ENCODE measurements around the gene TSPEAR. TPM values are rescaled to one million over a fixed set of nuclear protein-coding genes. Genes with fewer than 3 reads are reported as not detected.

Gene TSPEAR
- polyA plus RNA-seq, 1 of the 3 experiments (the other 2 are of a cell fraction), result 0.08 TPM

DNA sequence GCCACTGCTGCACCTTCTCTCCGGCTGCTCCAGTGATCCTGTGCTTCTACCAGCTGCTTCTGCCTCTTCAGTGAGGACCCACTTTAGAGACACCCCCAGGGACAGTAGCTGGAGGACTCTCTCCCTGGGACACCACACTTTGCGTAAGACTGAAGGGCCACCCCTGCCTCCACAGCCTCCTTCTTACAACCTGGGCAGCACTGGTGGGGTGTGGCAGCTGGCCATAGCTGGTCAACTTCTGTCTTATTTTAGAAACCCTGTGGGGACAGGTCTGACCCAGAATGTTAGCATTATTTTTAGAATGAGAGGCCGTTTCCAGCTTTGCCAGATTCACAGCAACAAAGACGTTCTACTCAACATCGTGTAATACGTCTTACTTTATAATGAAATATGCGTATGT, 85.6 kb downstream of the TSPEAR start:
- no peak for TF ChIP-seq YY1 (IDR thresholded peaks at IDR 0.05; ENCODE audit: low read depth)
- no peak for TF ChIP-seq MXI1 (IDR thresholded peaks at IDR 0.05; ENCODE audit: low read depth, low read length)
- TF ChIP-seq, protein P1, sequence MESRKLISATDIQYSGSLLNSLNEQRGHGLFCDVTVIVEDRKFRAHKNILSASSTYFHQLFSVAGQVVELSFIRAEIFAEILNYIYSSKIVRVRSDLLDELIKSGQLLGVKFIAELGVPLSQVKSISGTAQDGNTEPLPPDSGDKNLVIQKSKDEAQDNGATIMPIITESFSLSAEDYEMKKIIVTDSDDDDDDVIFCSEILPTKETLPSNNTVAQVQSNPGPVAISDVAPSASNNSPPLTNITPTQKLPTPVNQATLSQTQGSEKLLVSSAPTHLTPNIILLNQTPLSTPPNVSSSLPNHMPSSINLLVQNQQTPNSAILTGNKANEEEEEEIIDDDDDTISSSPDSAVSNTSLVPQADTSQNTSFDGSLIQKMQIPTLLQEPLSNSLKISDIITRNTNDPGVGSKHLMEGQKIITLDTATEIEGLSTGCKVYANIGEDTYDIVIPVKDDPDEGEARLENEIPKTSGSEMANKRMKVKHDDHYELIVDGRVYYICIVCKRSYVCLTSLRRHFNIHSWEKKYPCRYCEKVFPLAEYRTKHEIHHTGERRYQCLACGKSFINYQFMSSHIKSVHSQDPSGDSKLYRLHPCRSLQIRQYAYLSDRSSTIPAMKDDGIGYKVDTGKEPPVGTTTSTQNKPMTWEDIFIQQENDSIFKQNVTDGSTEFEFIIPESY (IDR thresholded peaks at IDR 0.05; ENCODE audit: borderline replicate concordance, low read depth), result no peak
- no peak for TF ChIP-seq TCF12 (IDR thresholded peaks at IDR 0.05)
- no peak for TF ChIP-seq POLR2AphosphoS5 (IDR thresholded peaks at IDR 0.05; ENCODE audit: low read depth, low read length)
- TF ChIP-seq RXRA (IDR thresholded peaks at IDR 0.05; ENCODE audit: borderline replicate concordance, low read depth), result no peak
- TF ChIP-seq, protein P2, sequence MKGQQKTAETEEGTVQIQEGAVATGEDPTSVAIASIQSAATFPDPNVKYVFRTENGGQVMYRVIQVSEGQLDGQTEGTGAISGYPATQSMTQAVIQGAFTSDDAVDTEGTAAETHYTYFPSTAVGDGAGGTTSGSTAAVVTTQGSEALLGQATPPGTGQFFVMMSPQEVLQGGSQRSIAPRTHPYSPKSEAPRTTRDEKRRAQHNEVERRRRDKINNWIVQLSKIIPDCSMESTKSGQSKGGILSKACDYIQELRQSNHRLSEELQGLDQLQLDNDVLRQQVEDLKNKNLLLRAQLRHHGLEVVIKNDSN (IDR thresholded peaks at IDR 0.05; ENCODE audit: borderline replicate concordance, low read depth), result no peak
- no peak for TF ChIP-seq CHD2 (IDR thresholded peaks at IDR 0.05; ENCODE audit: low read length, partially characterized antibody)
- TF ChIP-seq RAD21 (IDR thresholded peaks at IDR 0.05; ENCODE audit: low read length), result no peak
- no peak overlapping the region for H3K4me2 ChIP-seq
- POLR2A ChIA-PET, result no interaction called here
- H3K79me2 ChIP-seq (ENCODE audit: insufficient read depth), result no peaks in the 10 kb centered on the region
- no peak for DNase-seq
- H3K4me3 ChIP-seq (ENCODE audit: low read depth in 2 of 2, low read length in 1 of 2), result no peak overlapping the region
- H3K9ac ChIP-seq, result no peak overlapping the region
- H3K9me3 ChIP-seq, result peaks cover 10% of the 10 kb centered on the region; the same call in 1 of the 2 replicates
- H3K27me3 ChIP-seq (ENCODE audit: insufficient read depth), result peaks cover 11% of the 10 kb centered on the region; the same call in 1 of the 2 replicates
- H3F3A ChIP-seq (replicated peaks; ENCODE audit: insufficient read depth), result no peaks in the 10 kb centered on the region
- no peak overlapping the region for H3K27ac ChIP-seq (ENCODE audit: low read depth in 2 of 2, low read length in 1 of 2)
- CTCF ChIA-PET, result interaction anchor here (4.4 kb wide), 1 partner anchor 168 kb away, joined by 15 read pairs; no protein-coding TSS in a partner anchor
- no peaks in the 10 kb centered on the region for H3K9me2 ChIP-seq
- H3K4me1 ChIP-seq (ENCODE audit: control insufficient read depth in 1 of 2, insufficient read depth in 2 of 2, low read depth in 1 of 2, low read length in 1 of 2), result no peaks in the 10 kb centered on the region; a peak in 1 of 4 replicates
- H2AFZ ChIP-seq (ENCODE audit: low read depth), result no peak overlapping the region
- peaks cover 0 to 3% of the 10 kb centered on the region in 2 experiments for H3K36me3 ChIP-seq (replicated peaks in 1 of 2; ENCODE audit: control insufficient read depth in 1 of 2, insufficient read depth in 2 of 2, low read length in 1 of 2)
- H4K20me1 ChIP-seq (ENCODE audit: insufficient read depth), result no peaks in the 10 kb centered on the region
- WGBS (ENCODE audit: low lambda C conversion rate), result 27% methylated on average over 6 of the region's 7 CpGs

DNA sequence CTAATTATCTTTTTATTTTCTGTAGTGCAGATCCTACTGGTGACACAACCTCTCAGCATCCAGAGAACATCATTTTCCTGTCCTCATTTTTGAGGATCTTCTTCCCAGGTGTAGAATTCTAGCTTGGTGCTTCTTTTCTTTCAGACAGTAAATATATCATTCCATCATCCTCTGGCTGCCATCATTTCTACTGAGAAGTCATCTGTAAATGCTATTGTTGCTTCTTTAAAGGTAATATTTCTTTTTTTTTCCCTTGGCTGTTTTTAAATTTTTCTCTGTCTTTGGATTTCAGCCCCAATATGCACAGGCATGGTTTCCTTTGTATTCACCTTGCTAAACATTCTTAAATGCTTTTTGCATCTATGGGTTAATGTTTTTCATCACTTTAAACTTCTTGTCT, 87.8 kb downstream of the TSPEAR start:
- H3K9me2 ChIP-seq, result no peaks in the 10 kb centered on the region
- DNase-seq, result no peak
- no peaks in the 10 kb centered on the region; a peak in 1 of 4 replicates for H3K4me1 ChIP-seq (ENCODE audit: control insufficient read depth in 1 of 2, insufficient read depth in 2 of 2, low read depth in 1 of 2, low read length in 1 of 2)
- peaks cover 3% of the 10 kb centered on the region; the same call in 1 of the 2 replicates for H3K27me3 ChIP-seq (ENCODE audit: insufficient read depth)
- peaks cover 18% of the 10 kb centered on the region for H3K9me3 ChIP-seq
- ChIA-PET CTCF (no interaction called here), POLR2A (no interaction called here)
- H3K4me3 ChIP-seq (ENCODE audit: low read depth in 2 of 2, low read length in 1 of 2), result no peak overlapping the region
- peaks cover 0 to 3% of the 10 kb centered on the region in 2 experiments for H3K36me3 ChIP-seq (replicated peaks in 1 of 2; ENCODE audit: control insufficient read depth in 1 of 2, insufficient read depth in 2 of 2, low read length in 1 of 2)
- H3K9ac ChIP-seq, result no peak overlapping the region
- H3K27ac ChIP-seq (ENCODE audit: low read depth in 2 of 2, low read length in 1 of 2), result no peak overlapping the region
- no peaks in the 10 kb centered on the region for H4K20me1 ChIP-seq (ENCODE audit: insufficient read depth)
- H3F3A ChIP-seq (replicated peaks; ENCODE audit: insufficient read depth), result no peaks in the 10 kb centered on the region
- no peak overlapping the region for H2AFZ ChIP-seq (ENCODE audit: low read depth)
- H3K4me2 ChIP-seq, result no peak overlapping the region
- H3K79me2 ChIP-seq (ENCODE audit: insufficient read depth), result no peaks in the 10 kb centered on the region
- no peak for TF ChIP-seq RXRA (IDR thresholded peaks at IDR 0.05; ENCODE audit: borderline replicate concordance, low read depth)
- TF ChIP-seq, protein P1 (IDR thresholded peaks at IDR 0.05; ENCODE audit: borderline replicate concordance, low read depth), result no peak
- TF ChIP-seq RFX5 (IDR thresholded peaks at IDR 0.05; ENCODE audit: low read length), result no peak
- no peak for TF ChIP-seq SIN3A (IDR thresholded peaks at IDR 0.05; ENCODE audit: borderline replicate concordance, low read depth, low read length)
- TF ChIP-seq EZH2phosphoT487 (IDR thresholded peaks at IDR 0.05; ENCODE audit: borderline replicate concordance, low read depth), result no peak
- TF ChIP-seq TAF1 (IDR thresholded peaks at IDR 0.05; ENCODE audit: borderline replicate concordance, low read depth, low read length), result no peak
- TF ChIP-seq, protein P3, sequence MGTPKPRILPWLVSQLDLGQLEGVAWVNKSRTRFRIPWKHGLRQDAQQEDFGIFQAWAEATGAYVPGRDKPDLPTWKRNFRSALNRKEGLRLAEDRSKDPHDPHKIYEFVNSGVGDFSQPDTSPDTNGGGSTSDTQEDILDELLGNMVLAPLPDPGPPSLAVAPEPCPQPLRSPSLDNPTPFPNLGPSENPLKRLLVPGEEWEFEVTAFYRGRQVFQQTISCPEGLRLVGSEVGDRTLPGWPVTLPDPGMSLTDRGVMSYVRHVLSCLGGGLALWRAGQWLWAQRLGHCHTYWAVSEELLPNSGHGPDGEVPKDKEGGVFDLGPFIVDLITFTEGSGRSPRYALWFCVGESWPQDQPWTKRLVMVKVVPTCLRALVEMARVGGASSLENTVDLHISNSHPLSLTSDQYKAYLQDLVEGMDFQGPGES (IDR thresholded peaks at IDR 0.05; ENCODE audit: low read depth, low read length), result no peak
- no peak for TF ChIP-seq JUND (IDR thresholded peaks at IDR 0.05)
- no peak for TF ChIP-seq FOSL2 (IDR thresholded peaks at IDR 0.05; ENCODE audit: borderline replicate concordance, low read depth)
- TF ChIP-seq, protein P4, sequence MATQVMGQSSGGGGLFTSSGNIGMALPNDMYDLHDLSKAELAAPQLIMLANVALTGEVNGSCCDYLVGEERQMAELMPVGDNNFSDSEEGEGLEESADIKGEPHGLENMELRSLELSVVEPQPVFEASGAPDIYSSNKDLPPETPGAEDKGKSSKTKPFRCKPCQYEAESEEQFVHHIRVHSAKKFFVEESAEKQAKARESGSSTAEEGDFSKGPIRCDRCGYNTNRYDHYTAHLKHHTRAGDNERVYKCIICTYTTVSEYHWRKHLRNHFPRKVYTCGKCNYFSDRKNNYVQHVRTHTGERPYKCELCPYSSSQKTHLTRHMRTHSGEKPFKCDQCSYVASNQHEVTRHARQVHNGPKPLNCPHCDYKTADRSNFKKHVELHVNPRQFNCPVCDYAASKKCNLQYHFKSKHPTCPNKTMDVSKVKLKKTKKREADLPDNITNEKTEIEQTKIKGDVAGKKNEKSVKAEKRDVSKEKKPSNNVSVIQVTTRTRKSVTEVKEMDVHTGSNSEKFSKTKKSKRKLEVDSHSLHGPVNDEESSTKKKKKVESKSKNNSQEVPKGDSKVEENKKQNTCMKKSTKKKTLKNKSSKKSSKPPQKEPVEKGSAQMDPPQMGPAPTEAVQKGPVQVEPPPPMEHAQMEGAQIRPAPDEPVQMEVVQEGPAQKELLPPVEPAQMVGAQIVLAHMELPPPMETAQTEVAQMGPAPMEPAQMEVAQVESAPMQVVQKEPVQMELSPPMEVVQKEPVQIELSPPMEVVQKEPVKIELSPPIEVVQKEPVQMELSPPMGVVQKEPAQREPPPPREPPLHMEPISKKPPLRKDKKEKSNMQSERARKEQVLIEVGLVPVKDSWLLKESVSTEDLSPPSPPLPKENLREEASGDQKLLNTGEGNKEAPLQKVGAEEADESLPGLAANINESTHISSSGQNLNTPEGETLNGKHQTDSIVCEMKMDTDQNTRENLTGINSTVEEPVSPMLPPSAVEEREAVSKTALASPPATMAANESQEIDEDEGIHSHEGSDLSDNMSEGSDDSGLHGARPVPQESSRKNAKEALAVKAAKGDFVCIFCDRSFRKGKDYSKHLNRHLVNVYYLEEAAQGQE (IDR thresholded peaks at IDR 0.05; ENCODE audit: low read depth, low read length), result no peak
- TF ChIP-seq RCOR1 (IDR thresholded peaks at IDR 0.05; ENCODE audit: low read length), result no peak

Data from SK-N-SH (cell line).